ENCODE results near the gene ERBB3. TPM values are rescaled to one million over a fixed set of nuclear protein-coding genes. Genes with fewer than 3 reads are reported as not detected.

ERBB3 gene
- polyA plus RNA-seq, 2 donors = 49.4 to 102 TPM

DNA sequence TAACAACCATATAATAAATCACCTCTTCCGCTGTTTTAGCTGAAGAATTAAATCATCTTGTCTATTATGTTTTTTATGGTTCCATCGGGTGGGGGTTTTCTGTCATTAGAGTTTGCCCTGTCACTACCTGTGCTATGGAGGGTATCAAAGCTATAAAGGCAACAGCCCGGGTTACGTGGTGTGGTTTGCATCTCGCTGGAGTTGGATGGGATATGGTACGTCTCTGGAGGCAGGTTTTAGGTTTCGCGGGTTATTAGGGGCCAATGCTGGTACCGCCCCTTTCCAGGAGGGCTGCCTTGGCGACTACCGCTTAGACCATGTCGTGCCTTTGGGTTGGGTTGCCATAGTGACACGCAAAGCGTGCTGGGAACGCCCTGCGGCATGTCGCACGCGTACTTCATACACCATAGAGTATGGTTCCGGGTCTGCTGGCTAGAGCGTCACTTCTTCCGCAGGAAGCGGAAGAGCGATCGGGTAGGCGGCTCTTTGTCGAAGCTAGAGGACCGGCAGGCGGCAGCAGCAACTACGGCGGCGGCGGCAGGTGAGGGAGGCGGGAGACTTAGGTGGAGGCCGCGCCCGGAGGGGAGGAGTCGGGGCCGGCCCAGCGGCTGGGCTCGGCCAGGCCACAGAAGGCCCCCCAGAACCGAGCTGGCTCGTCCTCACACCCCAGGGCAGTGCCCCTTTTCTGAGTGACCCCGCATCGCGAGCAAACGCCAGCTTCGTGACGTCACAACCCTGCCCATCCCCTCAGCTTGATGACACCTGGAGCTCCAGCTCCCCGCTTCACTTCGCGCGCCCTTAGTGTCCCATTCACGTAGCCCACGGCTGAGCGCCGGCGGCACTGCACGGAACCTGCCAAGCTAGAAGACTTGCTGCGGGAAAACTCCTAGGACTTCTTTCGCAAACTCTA, 38.1 kb downstream of the ERBB3 start, which contains the start of gene ZC3H10:
Gene ZC3H10, plus strand, starts transcription at position 489 of the 910 bp plus-strand sequence. CDS start 2,297 bp downstream, outside the sequence.
- no peaks in the 10 kb centered on the region for H3K9me3 ChIP-seq (ENCODE audit: control insufficient read depth in 2 of 2, insufficient read depth in 1 of 2, low read depth in 1 of 2, low read length in 1 of 2)
- no peaks in the 10 kb centered on the region for H3K27me3 ChIP-seq (ENCODE audit: control insufficient read depth in 1 of 2, insufficient read depth in 2 of 2, low read length in 2 of 2)
- peaks cover 0 to 9% of the 10 kb centered on the region in 2 donors for H3K36me3 ChIP-seq (ENCODE audit: control insufficient read depth in 2 of 2, insufficient read depth in 2 of 2, low read length in 1 of 2)
- WGBS, 2 donors = 1% methylated on average over 57 to 61 of the region's 61 CpGs
- H3K27ac ChIP-seq (ENCODE audit: low read depth in 2 of 2, low read length in 1 of 2) = peak within 1 kb of the TSS; percentile 98 to 100
- H3K4me1 ChIP-seq (ENCODE audit: control insufficient read depth in 2 of 2, insufficient read depth in 2 of 2, low read length in 1 of 2) = no peaks in the 10 kb centered on the region
- peak within 1 kb of the TSS; percentile 74 to 88 for H3K4me3 ChIP-seq (ENCODE audit: low read depth in 1 of 2, low read length in 2 of 2)

DNA sequence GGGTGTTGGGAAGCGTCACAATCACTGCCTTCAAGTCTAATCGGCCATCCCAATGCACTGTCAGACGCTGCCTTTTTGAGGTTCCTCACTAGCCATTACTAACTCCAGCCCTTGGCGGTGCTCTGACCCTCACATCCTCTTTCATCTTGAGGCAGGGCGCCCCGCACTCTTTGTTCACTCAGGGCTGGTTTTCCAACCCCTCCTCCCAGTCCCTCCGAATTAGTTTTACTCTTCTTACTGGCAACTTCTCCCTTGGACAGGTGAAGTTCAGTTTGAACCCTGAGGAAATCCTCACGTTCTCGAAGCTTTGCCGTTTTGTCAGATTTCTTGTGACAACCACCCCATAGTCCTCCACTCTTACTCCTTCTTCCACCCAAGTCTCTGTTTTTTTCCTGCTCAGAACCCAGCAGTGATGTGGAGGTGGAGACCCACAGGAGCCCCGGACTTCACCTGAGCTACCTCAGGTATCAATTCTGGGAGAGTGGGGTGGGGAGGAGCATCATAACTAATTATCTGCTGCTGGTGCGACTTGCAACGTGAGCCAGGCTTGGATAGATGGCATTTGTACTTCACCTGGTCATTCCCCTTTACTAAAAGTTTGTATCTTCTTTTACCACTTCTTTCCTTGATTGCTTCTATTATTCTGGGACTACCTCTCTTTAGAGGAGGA, 38.9 kb downstream of the ERBB3 start:
- peaks cover 0 to 9% of the 10 kb centered on the region in 2 donors for H3K36me3 ChIP-seq (ENCODE audit: control insufficient read depth in 2 of 2, insufficient read depth in 2 of 2, low read length in 1 of 2)
- whole genome bisulfite sequencing, 2 donors = 6 to 7% methylated on average over 13 of the region's 13 CpGs
- no peaks in the 10 kb centered on the region for H3K27me3 ChIP-seq (ENCODE audit: control insufficient read depth in 1 of 2, insufficient read depth in 2 of 2, low read length in 2 of 2)
- H3K4me3 ChIP-seq (ENCODE audit: low read depth in 1 of 2, low read length in 2 of 2) = peak overlapping the region; percentile 57 to 74
- no peaks in the 10 kb centered on the region for H3K4me1 ChIP-seq (ENCODE audit: control insufficient read depth in 2 of 2, insufficient read depth in 2 of 2, low read length in 1 of 2)
- peak overlapping the region; percentile 97 to 98 for H3K27ac ChIP-seq (ENCODE audit: low read depth in 2 of 2, low read length in 1 of 2)
- H3K9me3 ChIP-seq (ENCODE audit: control insufficient read depth in 2 of 2, insufficient read depth in 1 of 2, low read depth in 1 of 2, low read length in 1 of 2) = no peaks in the 10 kb centered on the region

DNA sequence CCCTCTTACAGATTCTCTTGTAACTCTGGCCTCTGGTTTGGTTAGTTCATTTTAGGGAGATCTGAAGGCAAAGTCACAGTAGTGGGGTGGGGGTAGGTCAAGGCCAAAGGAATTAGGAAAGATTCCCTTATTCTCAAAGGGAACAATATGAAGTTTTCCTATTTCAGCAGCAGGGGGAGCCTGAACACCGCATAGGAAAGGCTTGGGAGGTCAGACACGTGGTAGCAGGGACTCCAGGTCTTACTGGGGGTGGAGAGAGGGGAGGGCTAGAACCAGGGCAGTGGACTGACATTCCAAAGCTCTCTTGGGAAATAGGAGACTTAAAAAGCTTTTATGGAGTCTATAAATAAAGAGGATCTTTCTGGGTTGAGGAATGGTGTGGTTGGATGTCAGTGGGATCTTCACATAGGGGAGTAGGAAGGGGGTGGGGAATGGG, 39.4 kb downstream of the ERBB3 start:
- Histone ChIP-seq H3K36me3 (ENCODE audit: control insufficient read depth in 2 of 2, insufficient read depth in 2 of 2, low read length in 1 of 2) (peaks cover 0 to 9% of the 10 kb centered on the region in 2 donors), H3K9me3 (ENCODE audit: control insufficient read depth in 2 of 2, insufficient read depth in 1 of 2, low read depth in 1 of 2, low read length in 1 of 2) (no peaks in the 10 kb centered on the region), H3K27me3 (ENCODE audit: control insufficient read depth in 1 of 2, insufficient read depth in 2 of 2, low read length in 2 of 2) (no peaks in the 10 kb centered on the region), H3K4me3 (ENCODE audit: low read depth in 1 of 2, low read length in 2 of 2) (no peak overlapping the region), H3K27ac (ENCODE audit: low read depth in 2 of 2, low read length in 1 of 2) (peak overlapping the region; percentile 35 to 98), H3K4me1 (ENCODE audit: control insufficient read depth in 2 of 2, insufficient read depth in 2 of 2, low read length in 1 of 2) (no peaks in the 10 kb centered on the region)
- WGBS, 2 donors = 0 to 2% methylated on average over 2 of the region's 2 CpGs

DNA sequence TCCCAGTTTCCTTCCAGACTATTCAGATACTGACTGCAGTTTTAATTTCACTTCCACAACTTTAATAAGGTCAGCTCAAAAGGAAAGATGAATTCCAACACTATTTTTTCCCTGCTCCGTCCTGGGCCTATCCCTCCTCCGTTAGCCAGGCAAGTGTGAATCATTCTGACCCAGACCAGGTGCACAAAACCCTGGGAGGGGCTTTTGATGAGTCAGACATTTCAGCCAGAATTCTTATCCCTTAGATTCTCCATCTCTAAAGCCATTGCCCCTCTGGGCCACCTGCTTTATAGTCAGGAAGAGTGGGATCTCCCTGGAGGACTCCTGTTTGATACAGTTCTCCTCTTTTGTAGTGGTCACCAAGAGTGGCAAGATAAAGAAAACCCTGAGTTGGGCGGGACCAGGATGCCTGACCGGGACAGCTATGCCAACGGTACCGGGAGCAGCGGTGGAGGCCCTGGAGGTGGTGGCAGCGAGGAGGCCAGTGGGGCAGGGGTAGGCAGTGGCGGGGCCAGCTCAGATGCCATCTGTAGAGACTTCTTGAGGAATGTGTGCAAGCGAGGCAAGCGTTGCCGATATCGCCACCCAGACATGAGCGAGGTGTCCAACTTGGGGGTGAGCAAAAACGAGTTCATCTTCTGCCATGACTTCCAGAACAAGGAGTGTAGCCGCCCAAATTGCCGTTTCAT, 40.3 kb downstream of the ERBB3 start:
- H3K27ac ChIP-seq (ENCODE audit: low read depth in 2 of 2, low read length in 1 of 2) = peak overlapping the region in 1 of 2 donors; percentile 21
- 88 to 90% methylated on average over 17 of the region's 17 CpGs for WGBS, 2 donors
- no peaks in the 10 kb centered on the region for H3K27me3 ChIP-seq (ENCODE audit: control insufficient read depth in 1 of 2, insufficient read depth in 2 of 2, low read length in 2 of 2)
- H3K9me3 ChIP-seq (ENCODE audit: control insufficient read depth in 2 of 2, insufficient read depth in 1 of 2, low read depth in 1 of 2, low read length in 1 of 2) = no peaks in the 10 kb centered on the region
- H3K4me3 ChIP-seq (ENCODE audit: low read depth in 1 of 2, low read length in 2 of 2) = no peak overlapping the region
- no peaks in the 10 kb centered on the region for H3K4me1 ChIP-seq (ENCODE audit: control insufficient read depth in 2 of 2, insufficient read depth in 2 of 2, low read length in 1 of 2)
- H3K36me3 ChIP-seq (ENCODE audit: control insufficient read depth in 2 of 2, insufficient read depth in 2 of 2, low read length in 1 of 2) = peaks cover 0 to 9% of the 10 kb centered on the region in 2 donors

DNA sequence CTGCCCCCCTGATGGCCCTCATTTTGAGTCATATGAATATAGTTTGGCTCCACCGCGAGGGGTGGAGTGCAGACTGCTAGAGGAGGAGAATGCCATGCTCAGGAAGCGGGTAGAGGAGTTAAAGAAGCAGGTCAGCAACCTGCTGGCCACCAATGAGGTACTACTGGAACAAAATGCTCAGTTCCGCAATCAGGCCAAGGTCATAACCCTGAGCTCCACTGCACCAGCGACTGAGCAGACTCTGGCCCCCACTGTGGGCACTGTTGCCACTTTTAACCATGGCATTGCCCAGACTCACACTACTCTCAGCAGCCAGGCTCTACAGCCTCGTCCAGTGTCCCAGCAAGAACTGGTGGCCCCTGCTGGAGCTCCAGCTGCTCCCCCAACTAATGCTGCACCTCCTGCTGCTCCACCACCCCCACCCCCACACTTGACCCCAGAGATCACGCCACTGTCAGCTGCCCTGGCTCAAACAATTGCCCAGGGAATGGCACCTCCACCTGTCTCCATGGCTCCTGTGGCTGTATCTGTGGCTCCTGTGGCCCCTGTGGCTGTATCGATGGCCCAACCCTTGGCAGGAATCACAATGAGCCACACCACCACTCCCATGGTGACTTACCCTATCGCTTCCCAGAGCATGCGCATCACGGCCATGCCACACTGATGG, 41.4 kb downstream of the ERBB3 start:
- Histone ChIP-seq H3K4me3 (ENCODE audit: low read depth in 1 of 2, low read length in 2 of 2) (no peak overlapping the region), H3K4me1 (ENCODE audit: control insufficient read depth in 2 of 2, insufficient read depth in 2 of 2, low read length in 1 of 2) (no peaks in the 10 kb centered on the region), H3K36me3 (ENCODE audit: control insufficient read depth in 2 of 2, insufficient read depth in 2 of 2, low read length in 1 of 2) (peaks cover 0 to 9% of the 10 kb centered on the region in 2 donors), H3K9me3 (ENCODE audit: control insufficient read depth in 2 of 2, insufficient read depth in 1 of 2, low read depth in 1 of 2, low read length in 1 of 2) (no peaks in the 10 kb centered on the region), H3K27me3 (ENCODE audit: control insufficient read depth in 1 of 2, insufficient read depth in 2 of 2, low read length in 2 of 2) (no peaks in the 10 kb centered on the region), H3K27ac (ENCODE audit: low read depth in 2 of 2, low read length in 1 of 2) (no peak overlapping the region)
- WGBS, 2 donors = 89% methylated on average over 11 of the region's 11 CpGs

DNA sequence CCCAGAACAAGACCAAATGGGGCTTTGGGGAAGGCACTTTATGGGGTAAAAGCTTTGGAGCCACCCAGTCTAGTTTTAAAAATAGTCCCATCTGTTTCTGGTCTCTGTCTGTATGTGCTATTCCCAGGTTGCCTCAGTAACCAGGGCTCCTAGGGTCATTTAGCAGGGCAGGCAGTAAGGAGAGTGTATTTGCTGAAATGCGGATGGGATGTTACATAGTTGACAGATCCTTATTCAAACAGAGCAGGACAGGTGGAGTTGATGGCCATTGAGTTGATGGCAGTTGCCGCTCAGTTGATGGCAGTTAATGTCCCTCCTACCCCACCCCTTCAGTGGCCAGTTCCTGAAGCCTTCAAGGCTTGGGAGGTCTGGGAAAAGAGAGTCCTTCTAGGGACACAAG, 42.7 kb downstream of the ERBB3 start:
- Histone ChIP-seq H3K27me3 (ENCODE audit: control insufficient read depth in 1 of 2, insufficient read depth in 2 of 2, low read length in 2 of 2) (no peaks in the 10 kb centered on the region), H3K4me3 (ENCODE audit: low read depth in 1 of 2, low read length in 2 of 2) (no peak overlapping the region), H3K27ac (ENCODE audit: low read depth in 2 of 2, low read length in 1 of 2) (peak overlapping the region in 1 of 2 donors; percentile 15), H3K4me1 (ENCODE audit: control insufficient read depth in 2 of 2, insufficient read depth in 2 of 2, low read length in 1 of 2) (no peaks in the 10 kb centered on the region), H3K36me3 (ENCODE audit: control insufficient read depth in 2 of 2, insufficient read depth in 2 of 2, low read length in 1 of 2) (peaks cover 0 to 9% of the 10 kb centered on the region in 2 donors), H3K9me3 (ENCODE audit: control insufficient read depth in 2 of 2, insufficient read depth in 1 of 2, low read depth in 1 of 2, low read length in 1 of 2) (no peaks in the 10 kb centered on the region)
- 84 to 88% methylated on average over 2 of the region's 2 CpGs for WGBS, 2 donors

DNA sequence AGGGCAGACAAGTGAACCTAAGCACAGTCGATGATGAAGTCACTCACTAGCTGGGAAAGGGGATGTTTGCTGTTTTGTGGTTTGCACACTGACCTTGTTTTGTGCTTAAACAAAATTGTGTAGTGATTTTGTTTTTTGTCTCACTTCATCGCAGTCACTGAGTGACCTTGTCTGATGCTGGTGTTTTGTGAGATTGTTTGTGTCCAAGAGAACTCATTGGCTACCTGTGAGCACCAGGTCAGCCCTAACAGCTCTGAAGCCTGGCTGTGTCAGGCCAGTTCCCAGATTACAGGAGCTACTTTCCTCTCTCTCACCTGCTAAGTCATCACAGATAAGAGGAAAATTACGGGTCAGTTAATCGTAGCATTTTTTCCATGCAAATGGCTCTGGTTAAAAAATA, 44.2 kb downstream of the ERBB3 start:
- Histone ChIP-seq H3K4me1 (ENCODE audit: control insufficient read depth in 2 of 2, insufficient read depth in 2 of 2, low read length in 1 of 2) (no peaks in the 10 kb centered on the region), H3K27ac (ENCODE audit: low read depth in 2 of 2, low read length in 1 of 2) (no peak overlapping the region)
- WGBS, 2 donors = 87 to 89% methylated on average over 4 of the region's 4 CpGs

DNA sequence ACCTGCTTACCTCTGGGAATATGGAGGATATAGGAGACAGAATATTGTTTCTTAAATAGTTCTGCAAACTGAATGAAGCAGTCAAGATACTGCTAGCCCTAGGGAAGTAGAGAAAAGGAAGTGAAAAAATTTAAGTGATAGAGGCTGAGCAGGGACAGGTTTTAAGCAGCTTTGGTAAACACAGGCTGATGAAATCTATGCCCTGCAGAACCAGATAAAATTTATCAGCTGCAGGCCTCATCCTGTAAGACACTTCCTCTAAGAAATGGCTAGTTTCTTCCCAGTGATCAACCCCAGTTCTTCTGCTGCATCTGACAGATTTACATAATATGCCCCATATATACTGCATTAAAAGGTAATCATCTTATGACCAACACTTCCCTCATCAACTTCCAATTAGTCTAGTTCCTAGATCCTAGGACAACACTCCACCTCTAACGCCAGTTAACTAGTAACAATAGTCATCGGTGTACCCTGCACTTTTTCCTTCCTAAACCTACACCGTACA, 46.8 kb downstream of the ERBB3 start:
- Histone ChIP-seq H3K4me3 (ENCODE audit: low read depth in 1 of 2, low read length in 2 of 2) (peak overlapping the region in 1 of 2 donors; percentile 49), H3K36me3 (ENCODE audit: control insufficient read depth in 2 of 2, insufficient read depth in 2 of 2, low read length in 1 of 2) (peaks cover 9 to 15% of the 10 kb centered on the region in 2 donors), H3K9me3 (ENCODE audit: control insufficient read depth in 2 of 2, insufficient read depth in 1 of 2, low read depth in 1 of 2, low read length in 1 of 2) (no peaks in the 10 kb centered on the region), H3K4me1 (ENCODE audit: control insufficient read depth in 2 of 2, insufficient read depth in 2 of 2, low read length in 1 of 2) (peaks cover 0 to 4% of the 10 kb centered on the region in 2 donors), H3K27me3 (ENCODE audit: control insufficient read depth in 1 of 2, insufficient read depth in 2 of 2, low read length in 2 of 2) (no peaks in the 10 kb centered on the region), H3K27ac (ENCODE audit: low read depth in 2 of 2, low read length in 1 of 2) (peak overlapping the region; percentile 67 to 86)
- WGBS, 2 donors = 48 to 60% methylated on average over 3 of the region's 3 CpGs

More for the DNA sequence above, 44.2 kb downstream of the ERBB3 start:
- Histone ChIP-seq H3K27me3 (ENCODE audit: control insufficient read depth in 1 of 2, insufficient read depth in 2 of 2, low read length in 2 of 2) (no peaks in the 10 kb centered on the region), H3K9me3 (ENCODE audit: control insufficient read depth in 2 of 2, insufficient read depth in 1 of 2, low read depth in 1 of 2, low read length in 1 of 2) (no peaks in the 10 kb centered on the region), H3K36me3 (ENCODE audit: control insufficient read depth in 2 of 2, insufficient read depth in 2 of 2, low read length in 1 of 2) (peaks cover 0 to 9% of the 10 kb centered on the region in 2 donors), H3K4me3 (ENCODE audit: low read depth in 1 of 2, low read length in 2 of 2) (no peak overlapping the region)
